Thoracic aorta (tissue), 2 donors: ENCODE results near the gene EHF. TPM values are rescaled to one million over a fixed set of nuclear protein-coding genes. Genes with fewer than 3 reads are reported as not detected.

Experiments
- ATAC-seq: fragments of 150-250 bp; one replicate; pipeline ENCODE4 v1.8.0; 2017; ENCODE audit warnings: low read depth; ENCODE audit not compliant: insufficient number of reproducible peaks, low FRiP score
- DNase-seq: peaks from one replicate; pipeline ENCODE4 v3.0.0-alpha.2; 2020; ENCODE audit warnings: low spot score
- H3K27ac ChIP-seq, 2 donors: fragments of 200-600 bp; sonication (generic); 1 replicate in 1 of 2; 2 replicates in 1 of 2; pipeline ENCODE4 v1.5.1; 2016; ENCODE audit warnings: mild to moderate bottlenecking in 2 of 2, moderate library complexity in 2 of 2
- H3K27me3 ChIP-seq: fragments of 200-600 bp; sonication (generic); replicated peaks from 2 replicates; pipeline ENCODE4 v1.6.0; 2016; ENCODE audit warnings: mild to moderate bottlenecking; ENCODE audit not compliant: insufficient read depth
- H3K36me3 ChIP-seq: fragments of 200-600 bp; sonication (generic); one replicate; pipeline ENCODE4 v1.5.1; 2016
- H3K4me1 ChIP-seq, 2 donors: fragments of 200-600 bp; sonication (generic); 1 replicate in 1 of 2; 2 replicates in 1 of 2; pipeline versions ENCODE4 v1.5.1 to v1.6.0; 2016; ENCODE audit warnings: low read depth in 2 of 2, mild to moderate bottlenecking in 1 of 2; ENCODE audit not compliant: control insufficient read depth in 1 of 2
- H3K4me3 ChIP-seq: fragments of 200-600 bp; sonication (generic); 2 replicates; pipeline ENCODE4 v1.5.1; 2016; ENCODE audit warnings: mild to moderate bottlenecking
- H3K9me3 ChIP-seq: fragments of 200-600 bp; sonication (generic); 2 replicates; pipeline ENCODE4 v1.5.1; 2016
- CTCF ChIP-seq: fragments of 200-600 bp; sonication (generic); IDR thresholded peaks from one replicate; pipeline ENCODE4 v1.5.1; 2019; ENCODE audit warnings: antibody characterized with exemption
- total RNA-seq, 2 donors: library from RNA; depleted of rRNA; stranded (reverse); fragments of >200 nt; gene quantifications; one replicate each; pipeline versions ENCODE4 v1.1.0 to v1.2.3, GENCODE V29; 2016

EHF gene
- total RNA-seq, 2 donors from 2014 or later: 0.14 TPM

- Histone ChIP-seq H3K9me3 (no peaks in the 10 kb centered on the region), H3K4me3 (no peak overlapping the region), H3K27ac (no peak overlapping the region), H3K36me3 (no peaks in the 10 kb centered on the region), H3K27me3 (no peaks in the 10 kb centered on the region), H3K4me1 (no peaks in the 10 kb centered on the region)
- ATAC-seq: no peak
- no peak for TF ChIP-seq CTCF
- DNase-seq: no peak
These were observed 18.6 kb upstream of the EHF start for GRCh38 chr11:34602245-34602644.

GRCh38 chr11:34603129-34604001 is 17.5 kb upstream of the EHF start:
- Histone ChIP-seq H3K36me3 (no peaks in the 10 kb centered on the region), H3K9me3 (no peaks in the 10 kb centered on the region), H3K27me3 (no peaks in the 10 kb centered on the region), H3K4me1 (no peaks in the 10 kb centered on the region), H3K27ac (no peak overlapping the region), H3K4me3 (no peak overlapping the region)
- no peak for DNase-seq
- ATAC-seq: no peak
- no peak for TF ChIP-seq CTCF

GRCh38 chr11:34604145-34604544 is 16.7 kb upstream of the EHF start:
- no peaks in the 10 kb centered on the region for H3K27me3 ChIP-seq
- no peaks in the 10 kb centered on the region for H3K9me3 ChIP-seq
- ATAC-seq (no peak), DNase-seq (no peak)
- H3K4me1 ChIP-seq: no peaks in the 10 kb centered on the region
- TF ChIP-seq CTCF: no peak
- H3K36me3 ChIP-seq: no peaks in the 10 kb centered on the region
- no peak overlapping the region for H3K27ac ChIP-seq
- no peak overlapping the region for H3K4me3 ChIP-seq

- Histone ChIP-seq H3K27ac (no peak overlapping the region), H3K9me3 (no peaks in the 10 kb centered on the region), H3K4me1 (no peaks in the 10 kb centered on the region), H3K36me3 (no peaks in the 10 kb centered on the region), H3K27me3 (no peaks in the 10 kb centered on the region), H3K4me3 (no peak overlapping the region)
- DNase-seq (no peak), ATAC-seq (no peak)
- no peak for TF ChIP-seq CTCF
These were observed 16.0 kb upstream of the EHF start for GRCh38 chr11:34604911-34605310.

GRCh38 chr11:34605481-34606325 is 15.2 kb upstream of the EHF start:
- H3K27ac ChIP-seq: no peak overlapping the region
- H3K36me3 ChIP-seq: no peaks in the 10 kb centered on the region

More at GRCh38 chr11:34605481-34606325, 15.2 kb upstream of the EHF start:
- DNase-seq: no peak
- no peak for TF ChIP-seq CTCF
- no peaks in the 10 kb centered on the region for H3K9me3 ChIP-seq
- no peaks in the 10 kb centered on the region for H3K27me3 ChIP-seq
- no peaks in the 10 kb centered on the region for H3K4me1 ChIP-seq
- no peak for ATAC-seq
- H3K4me3 ChIP-seq: no peak overlapping the region
